ENCODE data around the gene PCNP.

DNA sequence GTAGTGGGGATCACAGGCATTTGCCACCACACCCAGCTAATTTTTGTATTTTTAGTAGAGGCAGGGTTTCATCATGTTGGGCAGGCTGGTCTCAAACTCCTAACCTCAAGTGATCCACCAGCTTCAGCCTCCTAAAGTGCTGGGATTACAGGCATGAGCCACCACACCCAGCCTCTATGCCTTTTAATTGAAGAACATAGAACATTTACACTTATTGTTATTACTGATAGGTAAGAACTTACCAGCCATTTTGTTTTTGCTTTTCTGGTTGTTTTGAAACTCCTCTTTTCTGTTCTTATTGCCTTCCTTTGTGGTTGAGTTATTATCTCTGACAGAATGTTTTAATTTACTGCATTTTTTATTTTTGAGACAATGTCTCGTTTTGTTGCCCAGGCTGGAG, 29.2 kb downstream of the PCNP start:
- TF ChIP-seq, protein P1, sequence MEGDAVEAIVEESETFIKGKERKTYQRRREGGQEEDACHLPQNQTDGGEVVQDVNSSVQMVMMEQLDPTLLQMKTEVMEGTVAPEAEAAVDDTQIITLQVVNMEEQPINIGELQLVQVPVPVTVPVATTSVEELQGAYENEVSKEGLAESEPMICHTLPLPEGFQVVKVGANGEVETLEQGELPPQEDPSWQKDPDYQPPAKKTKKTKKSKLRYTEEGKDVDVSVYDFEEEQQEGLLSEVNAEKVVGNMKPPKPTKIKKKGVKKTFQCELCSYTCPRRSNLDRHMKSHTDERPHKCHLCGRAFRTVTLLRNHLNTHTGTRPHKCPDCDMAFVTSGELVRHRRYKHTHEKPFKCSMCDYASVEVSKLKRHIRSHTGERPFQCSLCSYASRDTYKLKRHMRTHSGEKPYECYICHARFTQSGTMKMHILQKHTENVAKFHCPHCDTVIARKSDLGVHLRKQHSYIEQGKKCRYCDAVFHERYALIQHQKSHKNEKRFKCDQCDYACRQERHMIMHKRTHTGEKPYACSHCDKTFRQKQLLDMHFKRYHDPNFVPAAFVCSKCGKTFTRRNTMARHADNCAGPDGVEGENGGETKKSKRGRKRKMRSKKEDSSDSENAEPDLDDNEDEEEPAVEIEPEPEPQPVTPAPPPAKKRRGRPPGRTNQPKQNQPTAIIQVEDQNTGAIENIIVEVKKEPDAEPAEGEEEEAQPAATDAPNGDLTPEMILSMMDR (IDR thresholded peaks at IDR 0.05) = no peak
- TF ChIP-seq POLR2A (IDR thresholded peaks at IDR 0.05) = no peak
- no peak for TF ChIP-seq POLR2AphosphoS5 (IDR thresholded peaks at IDR 0.05)
